Motor neuron (in vitro differentiated cells): Measurements from ENCODE around the gene COPS9. TPM values are rescaled to one million over a fixed set of nuclear protein-coding genes. Genes with fewer than 3 reads are reported as not detected.

Experiments used
- ATAC-seq, 8 experiments: fragments of 200-7000 bp; cut with Tn5 transposase; replicated peaks in 6 of 8; 2 replicates each; pipeline ENCODE4 v1.8.0; 2021; ENCODE audit warnings: mild to moderate bottlenecking in 8 of 8, moderate library complexity in 8 of 8
- H3K27ac ChIP-seq, 2 donors: fragments of 250-450 bp; sonication (Bioruptor Pico); 2 replicates each; pipeline ENCODE4 v1.9.0; 2021; ENCODE audit warnings: antibody characterized with exemption in 2 of 2, mild to moderate bottlenecking in 2 of 2, moderate library complexity in 1 of 2
- H3K4me1 ChIP-seq, 2 donors: fragments of 250-450 bp; sonication (Bioruptor Pico); replicated peaks in 1 of 2; 2 replicates each; pipeline ENCODE4 v1.6.1; 2021; ENCODE audit warnings: antibody characterized with exemption in 2 of 2, mild to moderate bottlenecking in 2 of 2, moderate library complexity in 1 of 2
- H3K4me3 ChIP-seq, 5 donors: fragments of 250-450 bp; sonication (Bioruptor Pico); 2 replicates each; pipeline ENCODE4 v1.9.0; 2021; ENCODE audit warnings: antibody characterized with exemption in 5 of 5, mild to moderate bottlenecking in 5 of 5, moderate library complexity in 4 of 5
- WGBS, 10 experiments: fragments of 450-650 bp; shearing (Covaris generic); methylation state at CpG; one replicate each; pipeline ENCODE4 v1.0.0; 2022; 5-methylcytosine and 5-hydroxymethylcytosine counted together
- in situ Hi-C, 9 experiments: fragments of 400-800 bp; cut with MboI; loops; one replicate each; pipeline ENCODE4 v1.15.0; 2021; ENCODE audit warnings: low sequenced_read_pairs in 9 of 9, low pct_unique_long_range_greater_than_20kb in 2 of 9; ENCODE audit not compliant: unreplicated experiment in 9 of 9
- total RNA-seq, 8 experiments: library from RNA; unstranded; fragments of 300-600 nt; gene quantifications; 2 replicates each; pipeline versions ENCODE4 v1.2.3 to v1.2.4, GENCODE V29; 2022

The COPS9 gene
- total RNA-seq, 8 experiments from 2014 or later: 133 to 287 (median 202) TPM

- peaks cover 13 to 19% of the 10 kb centered on the region in 2 donors for H3K4me1 ChIP-seq
- no peak overlapping the region for H3K27ac ChIP-seq
- no peak for ATAC-seq
- 33 to 80% (median 60%) methylated on average over 1 to 4 of the region's 4 CpGs; no CpG with 5 or more reads in 5 of the 10 experiments for WGBS, 10 experiments
- in situ Hi-C loops: loop anchor here in 3 of 9 experiments (25.0 kb wide), 1 partner anchor 273 kb away; the partner anchor contains the start of gene GPC1 (in 3 of the 3)
- no peak overlapping the region for H3K4me3 ChIP-seq
These were observed 27.9 kb upstream of the COPS9 start for GRCh38 chr2:240163844-240164574.

DNA sequence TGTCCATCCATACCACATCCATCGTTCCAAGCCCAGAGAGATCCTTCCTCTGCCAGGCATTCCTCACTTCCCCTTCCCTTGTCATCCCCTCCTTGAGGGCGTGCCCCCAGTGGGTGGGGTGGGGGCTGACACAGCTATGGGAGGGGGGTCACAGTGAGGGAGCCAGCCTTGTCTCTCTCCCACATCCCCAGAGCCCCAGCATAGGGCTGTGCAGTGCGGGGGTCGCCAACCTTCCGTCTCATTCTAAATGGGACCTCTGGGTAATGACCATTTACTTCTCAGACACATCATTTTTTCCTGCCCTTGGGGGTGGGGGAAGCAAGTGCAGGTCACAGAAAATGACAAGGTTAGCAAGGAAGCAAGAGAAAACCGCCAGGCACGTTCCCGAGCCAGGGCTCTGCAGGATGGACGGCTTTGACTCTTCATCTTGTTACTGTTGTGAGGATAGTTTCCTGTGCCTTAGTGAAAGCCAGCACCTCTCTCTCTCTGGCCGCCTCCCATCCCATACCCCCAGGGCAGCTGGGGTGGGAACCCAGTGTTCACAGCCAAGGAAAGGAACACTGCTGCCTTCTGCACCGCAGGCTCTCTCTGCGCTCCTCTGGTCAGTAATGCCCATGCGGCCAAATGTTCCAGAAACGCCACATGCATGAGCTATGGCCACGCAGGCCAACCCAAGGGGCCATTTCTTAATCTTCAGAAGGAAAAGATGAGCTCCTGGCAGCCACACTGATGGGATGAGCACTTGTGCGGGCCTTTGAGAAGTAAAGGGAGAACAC, 27.0 kb upstream of the COPS9 start:
- Histone ChIP-seq H3K4me1 (peaks cover 13 to 19% of the 10 kb centered on the region in 2 donors), H3K4me3 (no peak overlapping the region), H3K27ac (peak overlapping the region in 1 of 2 donors; percentile 54)
- in situ Hi-C loops: loop anchor here in 3 of 9 experiments (25.0 kb wide), 1 partner anchor 274 kb away; the partner anchor contains the start of gene GPC1 (in 3 of the 3)
- 20 to 100% (median 56%) methylated on average over 1 to 11 of the region's 16 CpGs; no CpG with 5 or more reads in 3 of the 10 experiments for WGBS, 10 experiments
- peak in 5 of 8 experiments; percentile 8 to 72 (median 54) for ATAC-seq

- peaks cover 13 to 19% of the 10 kb centered on the region in 2 donors for H3K4me1 ChIP-seq
- 0 to 89% (median 33%) methylated on average over 1 to 4 of the region's 6 CpGs; no CpG with 5 or more reads in 3 of the 10 experiments for WGBS, 10 experiments
- in situ Hi-C loops: loop anchor here in 3 of 9 experiments (25.0 kb wide), 1 partner anchor 275 kb away; the partner anchor contains the start of gene GPC1 (in 3 of the 3)
- H3K27ac ChIP-seq: peak overlapping the region in 1 of 2 donors; percentile 54
- H3K4me3 ChIP-seq: no peak overlapping the region
- ATAC-seq: peak in 1 of 8 experiments; percentile 14
These were observed 26.4 kb upstream of the COPS9 start for GRCh38 chr2:240162531-240162930.

- WGBS, 10 experiments: 0 to 100% (median 69%) methylated on average over 1 to 5 of the region's 5 CpGs; no CpG with 5 or more reads in 4 of the 10 experiments
- Histone ChIP-seq H3K27ac (no peak overlapping the region), H3K4me3 (no peak overlapping the region), H3K4me1 (peaks cover 13 to 19% of the 10 kb centered on the region in 2 donors)
- in situ Hi-C loops: loop anchor here in 3 of 9 experiments (25.0 kb wide), 1 partner anchor 275 kb away; the partner anchor contains the start of gene GPC1 (in 3 of the 3)
- ATAC-seq: no peak
These were observed 25.9 kb upstream of the COPS9 start for GRCh38 chr2:240162032-240162431.

DNA sequence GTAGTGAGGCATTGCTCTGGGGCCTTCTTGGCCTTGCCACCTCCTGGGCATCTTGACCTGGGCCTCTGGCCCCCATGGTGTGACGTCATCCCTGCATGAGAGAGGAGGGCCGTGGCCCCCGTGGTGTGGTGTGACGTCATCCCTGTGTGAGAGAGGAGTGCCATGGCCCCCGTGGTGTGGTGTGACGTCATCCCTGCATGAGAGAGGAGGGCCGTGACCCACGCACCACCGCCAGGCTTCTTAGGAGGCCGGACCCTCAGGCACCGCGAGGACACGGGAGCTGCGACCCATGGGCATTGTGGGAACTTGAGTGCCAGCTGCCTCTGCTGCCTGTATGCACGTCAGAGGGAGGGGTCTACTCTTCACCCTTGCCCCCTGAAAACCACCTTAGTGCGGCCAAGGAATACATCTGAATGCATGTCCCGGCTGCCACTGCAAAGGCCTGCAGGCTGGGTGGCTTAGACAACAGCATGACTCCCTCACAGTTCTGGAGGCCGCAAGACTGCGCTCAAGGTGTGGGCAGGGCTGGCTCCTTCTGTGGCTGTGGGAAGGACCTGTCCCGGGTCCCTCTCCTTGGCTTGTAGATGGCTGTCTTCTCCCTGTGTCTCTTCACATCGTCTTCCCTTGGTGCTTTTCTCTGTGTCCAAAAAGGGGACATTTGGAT, 25.1 kb upstream of the COPS9 start:
- Histone ChIP-seq H3K4me3 (no peak overlapping the region), H3K4me1 (peaks cover 15 to 19% of the 10 kb centered on the region in 2 donors), H3K27ac (no peak overlapping the region)
- 18 to 89% (median 50%) methylated on average over 1 to 7 of the region's 21 CpGs; no CpG with 5 or more reads in 5 of the 10 experiments for WGBS, 10 experiments
- in situ Hi-C loops: loop anchor here in 3 of 9 experiments (25.0 kb wide), 1 partner anchor 276 kb away; the partner anchor contains the start of gene GPC1 (in 3 of the 3)
- peak in 5 of 8 experiments; percentile 15 to 80 (median 35) for ATAC-seq

GRCh38 chr2:240160291-240161086, 24.4 kb upstream of the COPS9 start:
- in situ Hi-C loops: loop anchor here in 3 of 9 experiments (25.0 kb wide), 1 partner anchor 277 kb away; the partner anchor contains the start of gene GPC1 (in 3 of the 3)
- H3K4me1 ChIP-seq: peaks cover 15 to 25% of the 10 kb centered on the region in 2 donors
- WGBS, 10 experiments: 20 to 87% (median 70%) methylated on average over 1 to 13 of the region's 18 CpGs; no CpG with 5 or more reads in 3 of the 10 experiments
- H3K4me3 ChIP-seq: no peak overlapping the region
- ATAC-seq: peak in 1 of 8 experiments; percentile 4
- H3K27ac ChIP-seq: no peak overlapping the region

GRCh38 chr2:240159251-240159839, 23.2 kb upstream of the COPS9 start:
- 67 to 100% (median 90%) methylated on average over 1 to 4 of the region's 21 CpGs; no CpG with 5 or more reads in 1 of the 10 experiments for WGBS, 10 experiments
- in situ Hi-C loops: loop anchor here in 3 of 9 experiments (25.0 kb wide), 1 partner anchor 278 kb away; the partner anchor contains the start of gene GPC1 (in 3 of the 3)
- no peak for ATAC-seq
- Histone ChIP-seq H3K27ac (no peak overlapping the region), H3K4me1 (peaks cover 17 to 29% of the 10 kb centered on the region in 2 donors), H3K4me3 (no peak overlapping the region)

- peaks cover 4 to 15% of the 10 kb centered on the region in 2 donors for H3K4me1 ChIP-seq
- no peak overlapping the region for H3K4me3 ChIP-seq
- in situ Hi-C loops: loop anchor here in 3 of 9 experiments (25.0 kb wide), 1 partner anchor 280 kb away; the partner anchor contains the start of gene GPC1 (in 3 of the 3)
- no peak for ATAC-seq
- H3K27ac ChIP-seq: no peak overlapping the region
- WGBS, 10 experiments: 70 to 87% (median 76%) methylated on average over 1 to 4 of the region's 5 CpGs; no CpG with 5 or more reads in 6 of the 10 experiments
These were observed 21.0 kb upstream of the COPS9 start for GRCh38 chr2:240157147-240157470.

DNA sequence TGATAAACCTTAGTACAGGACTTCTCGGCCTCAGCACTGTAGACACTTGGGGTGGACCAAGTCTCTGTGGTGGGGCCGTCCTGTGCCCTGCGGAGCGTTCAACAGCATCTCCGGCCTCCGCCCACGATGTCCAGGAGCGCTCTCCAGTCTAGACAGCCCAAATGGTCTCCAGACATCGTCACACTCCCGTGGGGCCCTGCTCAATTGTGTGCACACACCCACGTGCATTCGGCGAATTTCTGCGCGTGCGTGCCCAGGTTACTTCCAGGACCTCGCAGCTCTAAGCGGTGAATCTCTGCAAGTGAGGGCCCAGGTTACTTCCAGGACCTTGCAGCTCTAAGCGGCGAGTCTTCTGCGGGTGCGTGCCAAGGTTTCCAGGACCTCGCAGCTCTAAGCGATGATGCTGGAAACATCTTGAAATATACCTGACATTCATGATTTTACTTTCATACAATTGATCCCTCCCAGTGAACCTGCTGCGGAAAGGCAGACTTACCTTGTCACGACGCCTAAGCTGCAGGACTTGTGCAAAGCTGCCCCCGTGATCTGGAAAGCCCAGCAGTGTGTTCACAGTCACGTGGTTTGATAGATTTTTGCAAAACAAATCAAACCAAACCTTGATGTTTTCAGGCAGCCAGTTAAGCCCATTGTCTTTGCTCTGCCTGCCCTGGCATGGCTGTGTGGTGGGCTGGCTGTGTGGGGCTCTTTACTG, 20.5 kb upstream of the COPS9 start:
- peaks cover 4 to 15% of the 10 kb centered on the region in 2 donors for H3K4me1 ChIP-seq
- no peak overlapping the region for H3K27ac ChIP-seq
- ATAC-seq: no peak
- in situ Hi-C loops: loop anchor here in 3 of 9 experiments (25.0 kb wide), 1 partner anchor 281 kb away; the partner anchor contains the start of gene GPC1 (in 3 of the 3)
- H3K4me3 ChIP-seq: no peak overlapping the region
- 42 to 100% (median 78%) methylated on average over 1 to 10 of the region's 29 CpGs; no CpG with 5 or more reads in 2 of the 10 experiments for WGBS, 10 experiments

- in situ Hi-C loops: loop anchor here in 3 of 9 experiments (25.0 kb wide), 1 partner anchor 281 kb away; the partner anchor contains the start of gene GPC1 (in 3 of the 3)
- ATAC-seq: peak in 5 of 8 experiments; percentile 21 to 60 (median 43)
- WGBS, 10 experiments: 56 to 100% (median 70%) methylated on average over 1 to 10 of the region's 13 CpGs; no CpG with 5 or more reads in 2 of the 10 experiments
- Histone ChIP-seq H3K4me1 (peaks cover 4 to 15% of the 10 kb centered on the region in 2 donors), H3K4me3 (no peak overlapping the region), H3K27ac (no peak overlapping the region)
These were observed 19.8 kb upstream of the COPS9 start for GRCh38 chr2:240155745-240156390.
